GM19193 (cell line): Measurements from ENCODE around the gene NPAS3.

Experiments
- POLR2A ChIP-seq: IDR thresholded peaks from 4 replicates; pipeline ENCODE4 v1.6.1; 2011; ENCODE audit not compliant: insufficient read depth, insufficient read length; ENCODE audit errors: extremely low read depth

Gene NPAS3

GRCh38 chr14:33730156-33730555 is 791.5 kb downstream of the NPAS3 start:
- no peak for TF ChIP-seq POLR2A

GRCh38 chr14:33732175-33732574 is 793.5 kb downstream of the NPAS3 start:
- TF ChIP-seq POLR2A, result no peak

- no peak for TF ChIP-seq POLR2A
Measured at GRCh38 chr14:33733310-33733709, 794.6 kb downstream of the NPAS3 start.

DNA sequence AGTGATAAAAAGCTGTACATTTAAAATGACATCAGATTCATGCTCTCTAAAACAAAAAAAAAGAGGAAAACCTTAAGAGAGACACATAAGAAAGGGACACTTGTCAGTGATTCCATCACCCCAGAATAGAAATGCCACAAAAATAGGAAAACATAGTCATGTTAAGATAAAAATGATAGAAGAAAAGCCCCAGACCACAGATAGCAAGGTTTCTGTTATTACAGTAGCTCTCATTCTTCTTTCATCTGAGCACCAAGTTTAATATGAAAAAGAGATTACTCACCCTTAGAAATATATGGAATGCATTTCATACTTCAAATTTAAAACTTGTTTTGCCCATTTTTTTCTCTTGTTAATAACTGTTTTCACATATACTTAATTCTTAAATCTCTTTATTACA is 795.0 kb downstream of the NPAS3 start:
- no peak for TF ChIP-seq POLR2A

DNA sequence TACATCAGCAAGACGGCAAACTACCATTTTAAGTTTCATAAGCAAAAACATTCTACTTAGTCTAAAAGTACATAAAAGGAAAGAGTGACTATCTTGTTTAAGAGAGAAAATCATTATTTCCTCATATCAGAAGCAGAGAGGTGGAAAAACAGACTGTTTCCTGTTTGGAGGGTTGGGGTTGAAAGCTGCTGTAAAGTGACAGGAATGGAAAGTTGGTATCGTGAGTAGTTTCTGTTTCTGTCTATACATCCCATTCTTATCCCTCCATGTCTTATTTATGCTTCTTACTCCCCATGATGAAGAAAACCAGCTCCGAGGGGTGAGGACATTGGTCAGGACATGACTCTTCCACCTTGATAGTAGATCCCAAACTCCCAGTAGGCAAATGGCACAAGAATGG is 795.7 kb downstream of the NPAS3 start:
- TF ChIP-seq POLR2A, result no peak

GRCh38 chr14:33736299-33736825 is 797.7 kb downstream of the NPAS3 start:
- TF ChIP-seq POLR2A, result no peak

DNA sequence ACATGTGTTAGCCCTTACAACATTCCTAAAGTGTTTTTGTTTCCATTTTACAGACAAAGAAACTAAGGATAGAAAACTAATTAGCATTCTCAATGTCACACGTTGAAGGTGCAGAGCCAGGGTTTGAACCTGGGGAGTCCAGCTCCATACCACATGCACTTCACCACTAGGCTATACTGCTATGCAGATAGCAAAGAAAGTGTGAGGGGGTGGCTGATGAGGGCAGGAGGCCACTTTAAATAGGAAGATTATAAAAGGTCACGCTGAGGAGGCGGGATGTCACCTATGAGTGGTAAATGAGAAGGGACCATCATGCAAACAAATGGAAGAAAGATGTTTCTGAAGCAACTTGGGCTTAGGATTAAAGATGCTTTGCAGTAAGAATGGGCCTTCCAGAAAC is 798.3 kb downstream of the NPAS3 start:
- TF ChIP-seq POLR2A, result no peak

DNA sequence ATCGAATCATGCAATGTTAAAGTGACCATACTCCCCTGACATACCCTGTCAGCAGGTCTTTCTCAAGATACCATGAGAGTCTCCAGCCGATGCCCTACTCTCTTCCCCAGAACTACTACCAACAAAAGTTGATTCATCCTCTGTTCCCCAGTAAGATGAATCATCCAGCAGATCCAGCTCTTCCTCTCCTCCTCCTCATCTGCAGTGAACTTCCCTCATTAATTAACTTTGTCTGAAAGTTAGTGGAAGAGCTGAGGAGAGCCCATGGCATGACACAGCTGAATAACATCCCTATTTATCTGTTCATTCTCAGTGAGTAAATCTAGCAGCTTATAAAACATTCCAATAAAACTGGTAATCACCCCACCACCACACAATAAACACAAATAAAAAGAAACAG is 798.8 kb downstream of the NPAS3 start:
- no peak for TF ChIP-seq POLR2A

DNA sequence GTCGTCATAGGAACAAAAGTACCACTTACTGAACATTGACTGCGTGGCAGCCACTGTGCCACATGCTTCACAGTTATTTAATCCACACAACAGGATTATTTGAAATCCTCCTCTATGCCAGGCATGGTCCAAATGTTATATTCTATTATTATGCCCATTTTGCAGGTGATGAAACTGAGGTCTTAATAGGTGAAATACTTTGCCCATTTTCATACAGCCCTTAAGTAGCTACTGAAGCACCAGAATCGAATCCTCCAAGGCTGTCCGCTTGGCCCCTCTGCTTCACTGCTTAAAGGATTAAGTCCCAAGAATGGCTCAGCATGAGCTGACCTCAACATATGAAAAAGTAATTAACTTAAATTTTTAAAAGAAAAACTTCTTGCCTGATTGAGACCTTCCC is 799.4 kb downstream of the NPAS3 start:
- TF ChIP-seq POLR2A, result no peak

DNA sequence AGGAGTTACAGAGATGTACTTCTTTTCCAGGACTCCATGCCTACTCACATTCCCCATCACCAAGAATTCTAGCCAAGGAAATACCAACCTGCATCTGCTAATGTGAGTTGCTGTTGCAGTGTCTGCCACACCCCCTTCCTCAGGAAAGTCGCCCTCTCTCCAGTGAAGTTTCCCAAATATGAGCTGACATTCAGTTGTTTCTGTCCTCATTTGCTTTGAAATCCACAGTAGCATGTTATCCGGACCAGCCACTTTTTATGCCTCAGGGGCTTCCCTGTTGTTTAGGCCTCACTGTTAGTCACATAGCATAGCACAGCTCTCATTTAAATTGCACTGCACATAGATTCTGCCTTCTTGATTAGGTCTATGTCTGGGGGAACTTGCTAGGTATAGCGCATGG is 799.8 kb downstream of the NPAS3 start:
- no peak for TF ChIP-seq POLR2A

DNA sequence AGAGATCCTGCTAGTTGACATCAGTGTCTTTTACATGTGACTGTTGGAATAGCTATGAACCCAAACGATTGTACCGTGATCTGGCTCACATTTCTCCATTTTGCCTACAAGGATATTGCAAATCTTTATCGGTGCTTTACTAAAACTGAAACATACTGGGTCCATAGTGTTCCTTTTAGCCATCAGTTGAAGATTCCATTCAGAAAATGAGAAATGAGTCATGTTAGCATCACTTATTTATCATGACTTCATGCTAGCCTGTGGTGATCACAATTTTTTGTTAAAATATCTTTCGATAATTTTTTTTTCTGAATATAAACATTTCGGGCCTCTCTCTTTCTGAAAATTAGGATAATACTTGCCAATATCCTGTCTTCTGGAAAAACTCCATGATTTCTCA is 801.9 kb downstream of the NPAS3 start:
- no peak for TF ChIP-seq POLR2A

- no peak for TF ChIP-seq POLR2A
Measured at GRCh38 chr14:33742166-33742565, 803.5 kb downstream of the NPAS3 start.

GRCh38 chr14:33745163-33745562 is 806.5 kb downstream of the NPAS3 start:
- no peak for TF ChIP-seq POLR2A

DNA sequence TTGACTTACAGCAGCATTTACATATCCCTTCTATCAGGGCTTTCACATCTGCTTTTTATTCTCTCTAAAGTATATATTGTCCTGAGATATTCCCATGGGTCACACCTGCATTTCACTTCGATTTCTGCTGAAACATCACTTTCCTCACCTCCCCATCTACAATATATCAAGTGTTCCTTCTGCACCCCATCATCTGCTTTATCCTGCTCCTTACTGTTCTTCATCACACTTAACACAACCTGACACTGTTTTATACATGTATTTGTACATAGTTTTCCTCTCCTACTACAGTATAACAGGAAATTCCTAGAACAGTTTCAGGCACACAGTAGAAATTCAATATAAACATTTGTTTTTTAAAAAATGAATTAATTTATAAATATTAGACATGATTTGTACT is 809.1 kb downstream of the NPAS3 start:
- no peak for TF ChIP-seq POLR2A

GRCh38 chr14:33754261-33754660 is 815.6 kb downstream of the NPAS3 start:
- TF ChIP-seq POLR2A, result no peak

DNA sequence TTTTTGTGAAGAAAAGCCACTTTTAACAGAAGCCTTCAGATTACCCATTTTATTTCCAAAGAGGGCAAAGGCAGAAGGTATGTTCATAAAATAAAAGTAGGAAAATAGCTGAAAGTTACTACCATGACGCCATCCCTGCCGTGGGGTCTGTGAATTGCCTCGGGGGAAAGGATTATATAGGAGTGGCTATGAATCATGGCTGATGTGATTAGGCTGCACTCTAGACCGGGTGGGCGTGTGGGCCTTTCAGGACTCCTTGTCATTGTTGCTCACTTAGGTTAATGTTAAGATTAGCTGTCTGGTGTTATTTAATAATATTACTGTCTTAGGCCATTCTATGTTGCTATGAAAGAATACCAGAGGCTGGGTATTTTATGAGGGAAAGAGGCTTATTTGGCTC is 816.7 kb downstream of the NPAS3 start:
- no peak for TF ChIP-seq POLR2A

- no peak for TF ChIP-seq POLR2A
Measured at GRCh38 chr14:33756833-33757232, 818.2 kb downstream of the NPAS3 start.
